Retinal pigment epithelial cell (primary cell): ENCODE measurements around the gene SETD2.

Experiments used
- DNase-seq: peaks from one replicate; pipeline ENCODE4 v3.0.0-alpha.2; 2010; ENCODE audit warnings: low read depth
- H3K4me3 ChIP-seq: 2 replicates; pipeline ENCODE4 v1.5.1; 2011; ENCODE audit warnings: mild to moderate bottlenecking, low read length, control low read depth, moderate library complexity
- CTCF ChIP-seq: conservative IDR thresholded peaks from 2 replicates; pipeline ENCODE4 v1.5.1; 2011; ENCODE audit warnings: low read depth, low read length, control low read depth, inconsistent platforms

The SETD2 gene

GRCh38 chr3:46972396-46972795, 191.5 kb downstream of the SETD2 start:
- H3K4me3 ChIP-seq = no peak overlapping the region
- DNase-seq = no peak
- no peak for TF ChIP-seq CTCF

- TF ChIP-seq CTCF = no peak
- no peak for DNase-seq
- H3K4me3 ChIP-seq = no peak overlapping the region
These were observed 192.2 kb downstream of the SETD2 start for GRCh38 chr3:46971742-46972141.

GRCh38 chr3:46971151-46971550, 192.8 kb downstream of the SETD2 start:
- DNase-seq = no peak
- no peak for TF ChIP-seq CTCF
- H3K4me3 ChIP-seq = no peak overlapping the region

GRCh38 chr3:46970391-46971091, 193.4 kb downstream of the SETD2 start:
- TF ChIP-seq CTCF = no peak
- no peak overlapping the region for H3K4me3 ChIP-seq
- DNase-seq = no peak

GRCh38 chr3:46968783-46969428, 195.0 kb downstream of the SETD2 start:
- no peak for DNase-seq
- no peak for TF ChIP-seq CTCF

GRCh38 chr3:46966811-46967210, 197.1 kb downstream of the SETD2 start:
- TF ChIP-seq CTCF = no peak
- DNase-seq = no peak
- H3K4me3 ChIP-seq = no peak overlapping the region

More at GRCh38 chr3:46968783-46969428, 195.0 kb downstream of the SETD2 start:
- no peak overlapping the region for H3K4me3 ChIP-seq
